RWPE1 (cell line): ENCODE results near the gene BBLN.
A peak's percentile ranks its signal among the peaks of the same experiment; 100 is the strongest.

Experiments
- CTCF ChIA-PET: fragments of 350-600 bp; sonication (Branson Sonifier 250); formaldehyde crosslinking; extraction: SDS; loops from one replicate; lab custom pipeline; 2021; lab: Yijun Ruan, JAX
- POLR2A ChIA-PET: fragments of 400-600 bp; formaldehyde crosslinking; extraction: SDS; loops from one replicate; lab custom pipeline; 2020; ENCODE audit warnings: antibody characterized with exemption; ENCODE audit not compliant: low non-redundant PET; lab: Yijun Ruan, JAX
- DNase-seq: peaks from one replicate; pipeline ENCODE4 v3.0.0; 2012; ENCODE audit warnings: low spot score
- H3K27ac ChIP-seq: fragments of 450-650 bp; 2 replicates; pipeline ENCODE4 v1.5.1; 2017
- CTCF ChIP-seq: fragments of 450-650 bp; conservative IDR thresholded peaks from 2 replicates; pipeline ENCODE4 v1.5.1; 2017; ENCODE audit warnings: low read depth, mild to moderate bottlenecking

The BBLN gene

GRCh38 chr9:128155736-128156500 lies 4.1 kb upstream of the BBLN start:
- ChIA-PET POLR2A (no interaction called here), CTCF (no interaction called here)
- H3K27ac ChIP-seq: no peak overlapping the region; the same call in 1 of the 2 replicates
- TF ChIP-seq CTCF: no peak
- no peak for DNase-seq

GRCh38 chr9:128159522-128159783 lies 612 bp upstream of the BBLN start:
- DNase-seq: no peak
- POLR2A ChIA-PET: interaction anchor here (0.6 to 2.3 kb wide), 4 partner anchors 8 to 31 kb away, joined by 3 to 7 read pairs (median 4); no protein-coding TSS in a partner anchor
- CTCF ChIA-PET: interaction anchor here (0.7 to 1.4 kb wide), 3 partner anchors 35 to 43 kb away, joined by 3 to 5 read pairs (median 3); no protein-coding TSS in a partner anchor
- no peak for TF ChIP-seq CTCF
- peak overlapping the region; percentile 77 for H3K27ac ChIP-seq

GRCh38 chr9:128160603-128160987 lies 530 bp downstream of the BBLN start:
- TF ChIP-seq CTCF: no peak
- POLR2A ChIA-PET: interaction anchor here (1.1 to 2.3 kb wide), 2 partner anchors 15 to 32 kb away, joined by 5 to 7 read pairs; no protein-coding TSS in a partner anchor
- CTCF ChIA-PET: interaction anchor here (0.7 to 1.3 kb wide), 2 partner anchors 36 to 1268 kb away, joined by 3 to 5 read pairs; no protein-coding TSS in a partner anchor
- peak; percentile 54 for DNase-seq
- H3K27ac ChIP-seq: peak overlapping the region; percentile 77

GRCh38 chr9:128161215-128161902 lies 1.3 kb downstream of the BBLN start:
- no peak for DNase-seq
- TF ChIP-seq CTCF: no peak
- peak overlapping the region; percentile 69 for H3K27ac ChIP-seq
- POLR2A ChIA-PET: interaction anchor here (0.7 to 2.3 kb wide), 3 partner anchors 16 to 33 kb away, joined by 3 to 7 read pairs (median 3); no protein-coding TSS in a partner anchor
- CTCF ChIA-PET: interaction anchor here (0.6 to 1.3 kb wide), 3 partner anchors 37 to 1267 kb away, joined by 3 to 5 read pairs (median 3); no protein-coding TSS in a partner anchor

GRCh38 chr9:128162215-128163026 lies 2.4 kb downstream of the BBLN start:
- no peak for TF ChIP-seq CTCF
- CTCF ChIA-PET: interaction anchor here (0.6 kb wide), 1 partner anchor 212 kb away, joined by 4 read pairs; no protein-coding TSS in a partner anchor
- POLR2A ChIA-PET: interaction anchor here (0.6 to 0.9 kb wide), 3 partner anchors 17 to 26 kb away, joined by 3 to 6 read pairs (median 4); no protein-coding TSS in a partner anchor
- peak overlapping the region; percentile 69 for H3K27ac ChIP-seq
- DNase-seq: no peak
